ENCODE results near the gene ATP9B.

Gene ATP9B

GRCh38 chr18:79418642-79419041, 349.4 kb downstream of the ATP9B start:
- TF ChIP-seq EZH2phosphoT487 (IDR thresholded peaks at IDR 0.05; ENCODE audit: low read depth) (no peak), CTCF (IDR thresholded peaks at IDR 0.05; ENCODE audit: low read depth, low read length) (no peak)
- no peaks in the 10 kb centered on the region for H3K4me1 ChIP-seq (ENCODE audit: low read length)
- no peak overlapping the region for H3K4me3 ChIP-seq (ENCODE audit: low read length)
- no peak overlapping the region for H3K27ac ChIP-seq (ENCODE audit: low read length)
- H2AFZ ChIP-seq (ENCODE audit: low read depth, low read length), result no peak overlapping the region
- H4K20me1 ChIP-seq (ENCODE audit: insufficient read depth, low read length), result peaks cover 86% of the 10 kb centered on the region
- no peak overlapping the region for H3K9ac ChIP-seq (ENCODE audit: low read length)
- peaks cover 72% of the 10 kb centered on the region for H3K79me2 ChIP-seq (ENCODE audit: low read length)
- H3K27me3 ChIP-seq (ENCODE audit: low read depth, low read length), result no peaks in the 10 kb centered on the region
- no peaks in the 10 kb centered on the region for H3K9me3 ChIP-seq (ENCODE audit: insufficient read depth, low read length)
- peaks cover 35% of the 10 kb centered on the region for H3K36me3 ChIP-seq (replicated peaks; ENCODE audit: low read depth, low read length)
- no peak overlapping the region for H3K4me2 ChIP-seq (ENCODE audit: low read length)

GRCh38 chr18:79420033-79420745, 351.0 kb downstream of the ATP9B start:
- H3K4me3 ChIP-seq (ENCODE audit: low read length), result no peak overlapping the region
- H3K27ac ChIP-seq (ENCODE audit: low read length), result no peak overlapping the region
- no peaks in the 10 kb centered on the region for H3K4me1 ChIP-seq (ENCODE audit: low read length)
- H2AFZ ChIP-seq (ENCODE audit: low read depth, low read length), result no peak overlapping the region
- no peak for TF ChIP-seq EZH2phosphoT487 (IDR thresholded peaks at IDR 0.05; ENCODE audit: low read depth)
- no peak for TF ChIP-seq CTCF (IDR thresholded peaks at IDR 0.05; ENCODE audit: low read depth, low read length)
- no peaks in the 10 kb centered on the region for H3K9me3 ChIP-seq (ENCODE audit: insufficient read depth, low read length)
- no peak overlapping the region for H3K4me2 ChIP-seq (ENCODE audit: low read length)
- no peak overlapping the region for H3K9ac ChIP-seq (ENCODE audit: low read length)
- peaks cover 88% of the 10 kb centered on the region for H4K20me1 ChIP-seq (ENCODE audit: insufficient read depth, low read length)
- H3K79me2 ChIP-seq (ENCODE audit: low read length), result peaks cover 74% of the 10 kb centered on the region
- H3K36me3 ChIP-seq (replicated peaks; ENCODE audit: low read depth, low read length), result peaks cover 21% of the 10 kb centered on the region
- H3K27me3 ChIP-seq (ENCODE audit: low read depth, low read length), result no peaks in the 10 kb centered on the region

- TF ChIP-seq EZH2phosphoT487 (IDR thresholded peaks at IDR 0.05; ENCODE audit: low read depth) (no peak), CTCF (IDR thresholded peaks at IDR 0.05; ENCODE audit: low read depth, low read length) (no peak)
- Histone ChIP-seq H3K4me1 (ENCODE audit: low read length) (no peaks in the 10 kb centered on the region), H3K79me2 (ENCODE audit: low read length) (peaks cover 75% of the 10 kb centered on the region), H3K9ac (ENCODE audit: low read length) (no peak overlapping the region), H2AFZ (ENCODE audit: low read depth, low read length) (no peak overlapping the region), H4K20me1 (ENCODE audit: insufficient read depth, low read length) (peaks cover 91% of the 10 kb centered on the region), H3K27me3 (ENCODE audit: low read depth, low read length) (no peaks in the 10 kb centered on the region), H3K9me3 (ENCODE audit: insufficient read depth, low read length) (no peaks in the 10 kb centered on the region), H3K4me3 (ENCODE audit: low read length) (no peak overlapping the region), H3K27ac (ENCODE audit: low read length) (no peak overlapping the region), H3K36me3 (replicated peaks; ENCODE audit: low read depth, low read length) (peaks cover 32% of the 10 kb centered on the region), H3K4me2 (ENCODE audit: low read length) (no peak overlapping the region)
Measured at GRCh38 chr18:79421275-79421857, 352.2 kb downstream of the ATP9B start.

GRCh38 chr18:79422022-79422782, 353.0 kb downstream of the ATP9B start:
- TF ChIP-seq CTCF (IDR thresholded peaks at IDR 0.05; ENCODE audit: low read depth, low read length) (no peak), EZH2phosphoT487 (IDR thresholded peaks at IDR 0.05; ENCODE audit: low read depth) (no peak)
- H3K27ac ChIP-seq (ENCODE audit: low read length), result no peak overlapping the region
- peaks cover 34% of the 10 kb centered on the region for H3K36me3 ChIP-seq (replicated peaks; ENCODE audit: low read depth, low read length)
- H3K27me3 ChIP-seq (ENCODE audit: low read depth, low read length), result no peaks in the 10 kb centered on the region
- H3K9ac ChIP-seq (ENCODE audit: low read length), result no peak overlapping the region
- H3K4me1 ChIP-seq (ENCODE audit: low read length), result no peaks in the 10 kb centered on the region
- no peak overlapping the region for H3K4me2 ChIP-seq (ENCODE audit: low read length)
- H3K79me2 ChIP-seq (ENCODE audit: low read length), result peaks cover 77% of the 10 kb centered on the region
- no peak overlapping the region for H3K4me3 ChIP-seq (ENCODE audit: low read length)
- H2AFZ ChIP-seq (ENCODE audit: low read depth, low read length), result no peak overlapping the region
- H4K20me1 ChIP-seq (ENCODE audit: insufficient read depth, low read length), result peaks cover 93% of the 10 kb centered on the region
- no peaks in the 10 kb centered on the region for H3K9me3 ChIP-seq (ENCODE audit: insufficient read depth, low read length)
